HEK293T (cell line): ENCODE measurements around the gene KYNU.

Source experiments
- CTCF ChIA-PET: fragments of 350-600 bp; formaldehyde crosslinking; extraction: SDS; loops from one replicate; lab custom pipeline; 2021; ENCODE audit warnings: antibody characterized with exemption, inconsistent platforms; lab: Yijun Ruan, JAX
- POLR2A ChIA-PET: fragments of 350-600 bp; formaldehyde crosslinking; extraction: SDS; loops from one replicate; lab custom pipeline; 2020; ENCODE audit warnings: antibody characterized with exemption, inconsistent platforms; lab: Yijun Ruan, JAX
- DNase-seq: peaks from one replicate; pipeline ENCODE4 v3.0.0; 2012; ENCODE audit warnings: mixed read lengths; ENCODE audit errors: extremely low spot score
- ARNT ChIP-seq: fragments of 450-650 bp; IDR thresholded peaks from 2 replicates; pipeline ENCODE4 v1.6.1; 2017; ENCODE audit warnings: mild to moderate bottlenecking
- BHLHE40 ChIP-seq: fragments of 450-650 bp; IDR thresholded peaks from 2 replicates; pipeline ENCODE4 v1.6.1; 2016; ENCODE audit warnings: mild to moderate bottlenecking, moderate library complexity, borderline replicate concordance
- CTBP1 ChIP-seq: fragments of 450-650 bp; IDR thresholded peaks from 2 replicates; pipeline ENCODE4 v1.6.1; 2016; ENCODE audit warnings: borderline replicate concordance
- ELF4 ChIP-seq: fragments of 450-650 bp; IDR thresholded peaks from 2 replicates; pipeline ENCODE4 v1.6.1; 2017; ENCODE audit warnings: antibody characterized with exemption
- FOXA1 ChIP-seq: fragments of 450-650 bp; IDR thresholded peaks from 2 replicates; pipeline ENCODE4 v1.6.1; 2016; ENCODE audit warnings: mild to moderate bottlenecking
- FOXK2 ChIP-seq: fragments of 450-650 bp; IDR thresholded peaks from 2 replicates; pipeline ENCODE4 v1.6.1; 2016; ENCODE audit warnings: mild to moderate bottlenecking
- FOXM1 ChIP-seq: fragments of 450-650 bp; IDR thresholded peaks from 2 replicates; pipeline ENCODE4 v1.6.1; 2017; ENCODE audit warnings: mild to moderate bottlenecking, borderline replicate concordance
- HDGF ChIP-seq: fragments of 450-650 bp; IDR thresholded peaks from 2 replicates; pipeline ENCODE4 v1.6.1; 2017; ENCODE audit warnings: antibody characterized with exemption, borderline replicate concordance
- L3MBTL2 ChIP-seq: fragments of 450-650 bp; conservative IDR thresholded peaks from 2 replicates; pipeline ENCODE4 v1.6.1; 2016; ENCODE audit warnings: mild to moderate bottlenecking
- LEF1 ChIP-seq: fragments of 450-650 bp; IDR thresholded peaks from 2 replicates; pipeline ENCODE4 v1.6.1; 2017; ENCODE audit warnings: mild to moderate bottlenecking, borderline replicate concordance
- NFRKB ChIP-seq: fragments of 450-650 bp; IDR thresholded peaks from 2 replicates; pipeline ENCODE4 v1.6.1; 2016; ENCODE audit warnings: mild to moderate bottlenecking, moderate library complexity
- PKNOX1 ChIP-seq: fragments of 450-650 bp; IDR thresholded peaks from 2 replicates; pipeline ENCODE4 v1.6.1; 2016
- SP1 ChIP-seq: fragments of 450-650 bp; IDR thresholded peaks from 2 replicates; pipeline ENCODE4 v1.6.1; 2017
- SUZ12 ChIP-seq: fragments of 450-650 bp; IDR thresholded peaks from 2 replicates; pipeline ENCODE4 v1.6.1; 2016; ENCODE audit warnings: mild to moderate bottlenecking
- TARDBP ChIP-seq: fragments of 450-650 bp; IDR thresholded peaks from 2 replicates; pipeline ENCODE4 v1.6.1; 2016
- ZNF384 ChIP-seq: fragments of 450-650 bp; IDR thresholded peaks from 2 replicates; pipeline ENCODE4 v1.6.1; 2016

The KYNU gene

GRCh38 chr2:142997231-142997630 is 119.8 kb downstream of the KYNU start:
- CTCF ChIA-PET, result no interaction called here
- DNase-seq, result no peak

GRCh38 chr2:143000599-143000998 is 123.1 kb downstream of the KYNU start:
- POLR2A ChIA-PET, result no interaction called here
- 0 out of 2 replicates have a peak, but pooled peaks have one; percentile 12 for TF ChIP-seq PKNOX1
- no peak for TF ChIP-seq FOXK2
- no peak for DNase-seq
- CTCF ChIA-PET, result no interaction called here

More at GRCh38 chr2:142997231-142997630, 119.8 kb downstream of the KYNU start:
- TF ChIP-seq ELF4, result no peak
- no peak for TF ChIP-seq FOXK2
- no peak for TF ChIP-seq SP1
- TF ChIP-seq HDGF, result no peak
- TF ChIP-seq L3MBTL2, result no peak
- no peak for TF ChIP-seq CTBP1
- TF ChIP-seq BHLHE40, result no peak
- no peak for TF ChIP-seq ZNF384
- no peak for TF ChIP-seq NFRKB
- TF ChIP-seq LEF1, result no peak
- no peak for TF ChIP-seq SUZ12
- TF ChIP-seq TARDBP, result no peak
- POLR2A ChIA-PET, result no interaction called here

GRCh38 chr2:143001501-143001900 is 124.0 kb downstream of the KYNU start:
- no peak for DNase-seq
- no peak for TF ChIP-seq SP1
- no peak for TF ChIP-seq CTBP1
- TF ChIP-seq NFRKB, result no peak
- TF ChIP-seq TARDBP, result no peak
- no peak for TF ChIP-seq FOXM1
- TF ChIP-seq LEF1, result no peak
- no peak for TF ChIP-seq L3MBTL2
- no peak for TF ChIP-seq ARNT
- TF ChIP-seq FOXK2, result no peak
- no peak for TF ChIP-seq SUZ12
- no peak for TF ChIP-seq ELF4
- no peak for TF ChIP-seq HDGF
- no peak for TF ChIP-seq FOXA1
- no peak for TF ChIP-seq PKNOX1
- TF ChIP-seq BHLHE40, result no peak
- ChIA-PET CTCF (no interaction called here), POLR2A (no interaction called here)

- TF ChIP-seq ZNF384 (no peak), FOXM1 (no peak)
- no peak for DNase-seq
- ChIA-PET POLR2A (no interaction called here), CTCF (no interaction called here)
Measured at GRCh38 chr2:143015656-143016055, 138.2 kb downstream of the KYNU start.

GRCh38 chr2:143026411-143027054 is 149.1 kb downstream of the KYNU start:
- ChIA-PET POLR2A (no interaction called here), CTCF (no interaction called here)
- TF ChIP-seq ELF4 (no peak), LEF1 (no peak), NFRKB (no peak), BHLHE40 (no peak), SUZ12 (no peak), FOXA1 (no peak), PKNOX1 (no peak), FOXK2 (no peak), FOXM1 (no peak), TARDBP (no peak), L3MBTL2 (no peak), SP1 (no peak), ARNT (no peak), CTBP1 (no peak)
- DNase-seq, result no peak

- TF ChIP-seq BHLHE40 (no peak), L3MBTL2 (no peak), SP1 (no peak), ARNT (no peak), CTBP1 (no peak), PKNOX1 (no peak), FOXM1 (no peak), TARDBP (no peak)
- DNase-seq, result no peak
- ChIA-PET CTCF (no interaction called here), POLR2A (no interaction called here)
Measured at GRCh38 chr2:143029141-143029540, 151.7 kb downstream of the KYNU start.
